Transverse colon (tissue), 4 donors: Measurements from ENCODE around the gene LRRC18.

ENCODE experiments used
- EP300 ChIP-seq: sonication (generic); formaldehyde crosslinking; IDR thresholded peaks from one replicate; pipeline ENCODE4 v1.6.1; 2017; ENCODE audit warnings: antibody characterized with exemption, low read depth
- POLR2AphosphoS5 ChIP-seq, 3 donors: sonication (generic); formaldehyde crosslinking; IDR thresholded peaks; one replicate each; pipeline ENCODE4 v1.6.1; 2016; ENCODE audit warnings: antibody characterized with exemption in 3 of 3
- TF ChIP-seq, protein P1 (sequence below), 5 experiments: fragments of 200-600 bp in 3 of 5; fragments of 450-650 bp in 2 of 5; sonication (generic) in 3 of 5; IDR thresholded peaks; 1 replicate in 2 of 5; 2 replicates in 3 of 5; pipeline ENCODE4 v1.5.1; 2016 to 2017; ENCODE audit warnings: antibody characterized with exemption in 5 of 5, inconsistent platforms in 3 of 5, mild to moderate bottlenecking in 2 of 5, moderate library complexity in 1 of 5

DNA sequence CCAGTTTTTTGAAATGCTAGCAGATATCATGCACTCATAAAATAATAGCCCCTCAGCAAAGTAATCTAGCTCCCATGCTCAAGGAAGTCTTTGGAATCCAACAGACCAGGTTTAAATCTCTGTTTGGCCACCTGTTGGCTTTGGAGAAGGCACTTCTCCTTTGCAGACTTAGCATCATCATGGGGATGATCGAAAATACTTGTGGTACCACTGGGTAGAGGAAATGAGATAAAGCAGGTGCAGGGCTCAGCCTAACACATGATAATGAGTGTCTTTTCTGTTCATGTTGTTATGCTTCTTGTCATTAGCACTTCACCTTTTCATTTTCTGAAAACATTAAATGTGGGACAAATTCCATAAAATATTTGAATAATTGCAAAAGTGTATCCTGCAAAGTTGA is 67.4 kb downstream of the LRRC18 start:
- TF ChIP-seq, protein P1, sequence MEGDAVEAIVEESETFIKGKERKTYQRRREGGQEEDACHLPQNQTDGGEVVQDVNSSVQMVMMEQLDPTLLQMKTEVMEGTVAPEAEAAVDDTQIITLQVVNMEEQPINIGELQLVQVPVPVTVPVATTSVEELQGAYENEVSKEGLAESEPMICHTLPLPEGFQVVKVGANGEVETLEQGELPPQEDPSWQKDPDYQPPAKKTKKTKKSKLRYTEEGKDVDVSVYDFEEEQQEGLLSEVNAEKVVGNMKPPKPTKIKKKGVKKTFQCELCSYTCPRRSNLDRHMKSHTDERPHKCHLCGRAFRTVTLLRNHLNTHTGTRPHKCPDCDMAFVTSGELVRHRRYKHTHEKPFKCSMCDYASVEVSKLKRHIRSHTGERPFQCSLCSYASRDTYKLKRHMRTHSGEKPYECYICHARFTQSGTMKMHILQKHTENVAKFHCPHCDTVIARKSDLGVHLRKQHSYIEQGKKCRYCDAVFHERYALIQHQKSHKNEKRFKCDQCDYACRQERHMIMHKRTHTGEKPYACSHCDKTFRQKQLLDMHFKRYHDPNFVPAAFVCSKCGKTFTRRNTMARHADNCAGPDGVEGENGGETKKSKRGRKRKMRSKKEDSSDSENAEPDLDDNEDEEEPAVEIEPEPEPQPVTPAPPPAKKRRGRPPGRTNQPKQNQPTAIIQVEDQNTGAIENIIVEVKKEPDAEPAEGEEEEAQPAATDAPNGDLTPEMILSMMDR (IDR thresholded peaks at IDR 0.05): no peak
- TF ChIP-seq POLR2AphosphoS5 (IDR thresholded peaks at IDR 0.05) (no peak), EP300 (no peak)
